Stimulated activated CD4-positive, alpha-beta T cell treated with anti-CD3 and anti-CD28 coated beads, Interleukin-1b, Interleukin-23, amount 100 ng/mL, for 48 hours (primary cell): ENCODE measurements around the gene LAMTOR5.
"Not testable (repeated sequence)": the region's sequence is repeated elsewhere in the genome, so short reads cannot be mapped to it uniquely, and the experiment has no call there.

ENCODE experiments used
- DNase-seq: peaks from one replicate; pipeline ENCODE4 v3.0.0-alpha.2; 2020

LAMTOR5 gene

DNA sequence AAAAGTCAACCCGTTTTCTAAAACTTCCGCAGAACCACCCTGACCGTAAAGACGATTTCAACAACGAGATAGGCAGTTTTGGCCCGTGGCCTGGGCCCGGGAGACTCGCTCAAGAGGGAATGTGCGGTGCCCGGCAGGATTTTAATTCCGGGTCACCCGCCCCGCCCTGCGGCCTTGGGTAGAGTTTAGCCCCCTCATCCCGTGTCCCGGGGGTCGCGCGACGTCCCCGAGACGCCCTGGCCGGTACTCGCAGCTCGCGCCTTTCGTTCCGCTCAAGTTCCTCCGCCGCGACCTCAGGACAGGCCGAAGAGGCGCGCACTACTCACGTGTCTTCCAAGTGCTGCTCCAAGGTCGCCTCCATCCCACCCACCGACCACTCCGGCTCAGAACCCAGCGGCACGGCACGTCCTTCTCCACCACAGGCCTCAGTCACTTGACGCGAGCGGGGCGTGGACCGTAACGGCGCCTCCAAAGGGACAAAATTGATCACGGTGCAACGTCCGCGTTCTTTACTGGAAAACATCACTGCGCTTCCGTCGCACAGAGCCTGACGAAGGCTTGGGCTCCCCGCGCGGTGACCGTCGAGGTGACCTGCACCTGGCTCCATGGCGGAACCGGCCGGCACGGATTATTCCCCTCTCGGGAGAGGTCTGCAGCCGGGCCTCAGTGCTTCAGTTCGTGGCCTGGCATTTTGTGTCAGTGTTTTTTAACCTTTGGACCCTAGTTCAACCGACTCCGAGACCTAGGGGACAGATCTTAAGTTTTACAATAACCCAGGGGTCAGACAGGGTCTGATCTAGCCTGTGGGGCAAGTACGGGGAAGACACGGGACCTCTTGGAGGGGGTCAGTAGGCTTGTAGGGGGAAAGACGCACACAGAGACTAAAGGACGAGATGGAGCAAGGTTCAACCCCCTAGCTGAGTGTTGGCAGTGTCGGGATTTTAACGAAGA lies at the start of gene LAMTOR5:
Gene LAMTOR5 (minus strand): TSS at position 435 of the 951 bp plus-strand sequence. CDS start 74 bp downstream, at position 361.
- peak; percentile 91 for DNase-seq

DNA sequence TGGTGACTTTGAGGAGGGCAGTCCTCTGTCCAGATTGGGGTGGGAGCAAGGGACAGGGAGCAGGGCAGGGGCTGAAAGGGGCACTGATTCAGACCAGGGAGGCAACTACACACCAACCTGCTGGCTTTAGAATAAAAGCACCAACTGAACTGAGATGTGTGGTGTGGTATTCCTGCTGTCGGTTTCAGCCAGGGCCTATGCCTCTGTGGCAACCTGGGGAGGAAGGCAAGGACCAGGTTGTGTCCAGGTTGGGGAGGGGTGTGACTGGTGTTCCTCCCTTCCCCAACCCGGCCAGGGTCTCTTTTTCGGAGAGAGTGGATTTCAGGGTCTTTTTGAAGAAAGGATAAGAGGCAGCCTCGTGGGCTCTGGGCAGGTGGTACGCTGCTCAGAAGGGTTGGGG lies 49.7 kb upstream of the LAMTOR5 start:
- no peak for DNase-seq

DNA sequence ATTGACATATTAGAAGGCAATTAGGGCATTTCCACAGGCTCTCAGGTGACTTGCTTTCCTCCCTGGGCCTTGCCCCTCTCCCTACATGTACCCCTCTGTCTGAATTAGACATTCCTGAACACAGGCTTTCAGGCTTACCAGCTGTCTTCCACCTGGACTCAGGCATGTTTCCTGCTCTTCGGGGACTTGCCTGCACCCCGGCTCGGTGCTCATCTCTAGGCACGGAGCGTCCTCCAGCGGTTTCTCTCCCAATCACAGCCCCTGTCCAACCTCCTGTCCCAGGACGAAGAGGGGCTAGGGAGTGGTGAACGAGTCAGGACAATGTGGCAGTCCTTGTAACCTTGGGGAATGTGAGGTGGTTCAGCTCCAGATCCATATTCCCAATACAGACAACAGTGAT lies 47.7 kb upstream of the LAMTOR5 start:
- DNase-seq, result no peak

DNA sequence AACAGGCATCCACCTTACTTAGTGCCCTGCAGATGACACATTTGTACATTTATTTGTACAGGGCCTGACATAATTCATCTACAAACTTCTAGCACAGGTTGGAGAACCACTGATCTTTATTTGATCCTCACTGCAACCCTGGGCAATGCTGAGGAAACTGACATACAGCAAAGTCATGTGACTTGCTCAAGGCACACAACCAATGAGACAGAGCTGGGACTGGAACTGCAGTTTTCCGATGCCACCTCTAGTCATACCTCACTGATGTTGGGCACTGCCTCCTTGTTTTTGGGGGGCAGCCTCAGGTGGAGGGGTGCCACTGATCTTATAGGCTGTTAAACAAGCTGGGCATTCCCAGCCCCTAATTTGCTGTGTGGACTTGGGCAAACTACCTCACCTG lies 46.8 kb upstream of the LAMTOR5 start:
- DNase-seq, result no peak

DNA sequence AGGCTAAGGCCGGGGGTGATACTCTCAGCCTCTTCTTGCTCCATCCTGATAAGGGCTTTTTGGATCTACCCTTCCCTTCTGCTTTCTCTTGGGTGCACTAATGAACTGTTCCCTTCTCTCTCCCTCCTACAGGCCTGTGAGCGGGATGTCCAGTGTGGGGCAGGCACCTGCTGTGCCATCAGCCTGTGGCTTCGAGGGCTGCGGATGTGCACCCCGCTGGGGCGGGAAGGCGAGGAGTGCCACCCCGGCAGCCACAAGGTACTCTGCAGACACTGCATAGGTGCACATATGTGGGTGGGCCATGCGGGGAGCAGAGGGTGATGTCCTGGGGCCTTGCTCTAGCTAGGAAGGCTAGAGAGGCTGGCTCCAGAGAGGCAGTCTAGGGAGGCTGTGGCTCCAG lies 46.3 kb upstream of the LAMTOR5 start:
- DNase-seq, result no peak

DNA sequence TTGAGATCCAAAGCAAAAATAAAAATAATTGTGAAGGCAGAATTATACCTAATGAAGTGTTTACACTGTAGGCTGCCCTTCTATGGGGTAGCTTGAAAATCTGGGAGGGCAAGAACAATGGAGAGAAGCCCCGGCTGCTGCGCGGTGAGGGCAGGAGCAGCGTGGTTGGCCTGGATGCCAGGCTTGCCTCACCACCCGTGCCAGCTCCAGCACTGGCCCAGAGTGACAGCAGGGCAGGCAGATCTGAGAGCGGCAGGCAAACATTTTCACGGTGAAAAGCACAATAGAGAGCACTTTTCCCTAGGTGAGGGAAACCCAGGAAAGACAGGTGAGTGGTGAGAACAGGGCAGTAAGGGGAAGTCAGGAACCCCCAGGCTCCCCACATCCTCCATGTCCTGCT lies 44.8 kb upstream of the LAMTOR5 start:
- DNase-seq, result no peak

DNA sequence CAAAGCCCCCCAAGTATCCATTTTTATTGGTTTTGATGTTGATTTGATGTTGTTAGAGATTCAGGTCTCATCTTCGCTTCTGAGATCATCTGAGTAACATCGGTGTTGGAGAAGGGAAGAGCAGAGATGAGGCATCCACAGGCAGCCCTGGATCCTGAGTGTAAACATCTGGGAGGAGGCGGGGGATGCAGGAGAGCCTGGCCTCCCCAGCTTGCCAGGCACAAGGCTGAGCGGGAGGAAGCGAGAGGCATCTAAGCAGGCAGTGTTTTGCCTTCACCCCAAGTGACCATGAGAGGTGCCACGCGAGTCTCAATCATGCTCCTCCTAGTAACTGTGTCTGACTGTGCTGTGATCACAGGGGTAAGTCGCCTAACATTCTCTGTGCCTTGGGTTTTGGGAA lies 43.4 kb upstream of the LAMTOR5 start, which contains the start of gene PROK1:
Gene PROK1 (plus strand): TSS at position 221 of the 400 bp plus-strand sequence. CDS start 68 bp downstream, at position 289.
- DNase-seq, result no peak

DNA sequence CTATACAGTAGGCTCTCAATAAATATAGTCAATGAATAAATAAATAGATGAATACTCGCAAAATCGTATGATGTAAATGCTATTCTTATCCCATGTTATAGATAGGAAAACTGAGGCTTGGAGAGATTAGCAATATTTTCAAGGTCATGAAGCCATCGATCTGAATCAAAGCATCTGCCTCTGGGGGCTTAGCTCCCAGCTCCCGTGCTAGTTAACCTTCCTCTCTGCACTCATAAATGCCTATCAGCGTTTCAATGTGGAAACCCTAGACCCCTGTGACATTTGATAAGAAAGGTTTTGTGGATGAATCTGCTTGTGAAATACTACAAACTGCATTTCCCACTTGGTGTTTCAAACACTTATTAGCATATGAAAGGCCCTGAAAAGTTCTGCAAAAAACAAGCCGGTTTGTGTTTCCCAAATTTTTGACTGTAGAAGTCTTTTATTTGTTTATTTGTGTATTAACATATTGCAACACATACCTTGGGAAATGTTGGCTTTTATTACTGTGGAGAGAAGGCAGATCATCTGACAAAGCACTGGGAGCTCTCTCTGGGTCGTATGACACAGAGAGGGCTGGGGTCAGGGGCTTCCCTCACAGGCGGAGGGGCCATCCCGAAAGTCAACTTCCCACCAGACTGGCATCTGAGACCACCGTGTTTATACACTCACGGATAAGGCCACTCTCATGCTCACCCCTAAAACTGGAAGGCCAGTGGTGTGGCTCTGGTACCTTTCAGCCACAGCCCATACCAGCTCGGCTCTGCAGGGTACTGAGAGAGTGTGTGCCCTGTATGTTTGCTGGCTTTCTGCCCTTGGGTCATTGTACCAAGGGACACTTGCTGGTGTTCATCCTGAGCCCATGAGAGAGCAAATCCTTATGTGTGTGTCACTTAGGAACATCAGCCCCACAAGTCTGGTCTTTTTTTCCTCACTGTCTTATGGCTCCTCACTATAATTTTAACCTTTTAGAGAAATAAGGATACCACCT lies 42.5 kb upstream of the LAMTOR5 start:
- DNase-seq, result no peak

DNA sequence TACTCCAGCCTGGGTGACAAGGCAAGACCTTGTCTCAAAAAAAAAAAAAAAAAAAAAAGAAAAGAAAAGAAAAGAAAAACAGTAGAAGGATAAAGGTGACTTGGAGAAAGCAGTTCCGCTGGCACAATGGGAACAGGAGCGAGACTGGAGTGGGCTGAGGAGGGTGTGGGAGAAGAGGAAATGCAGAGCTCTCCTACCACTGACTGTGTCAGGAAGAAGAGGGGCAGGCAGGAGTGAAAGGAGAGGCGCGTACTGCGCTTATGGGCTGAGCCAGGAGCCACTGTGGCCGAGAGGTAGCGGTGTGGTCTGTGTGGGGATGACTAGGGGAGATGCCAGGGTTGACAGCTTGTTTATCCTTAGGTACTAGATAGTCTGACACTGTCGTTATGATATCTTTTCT lies 37.1 kb upstream of the LAMTOR5 start:
- no peak for DNase-seq

DNA sequence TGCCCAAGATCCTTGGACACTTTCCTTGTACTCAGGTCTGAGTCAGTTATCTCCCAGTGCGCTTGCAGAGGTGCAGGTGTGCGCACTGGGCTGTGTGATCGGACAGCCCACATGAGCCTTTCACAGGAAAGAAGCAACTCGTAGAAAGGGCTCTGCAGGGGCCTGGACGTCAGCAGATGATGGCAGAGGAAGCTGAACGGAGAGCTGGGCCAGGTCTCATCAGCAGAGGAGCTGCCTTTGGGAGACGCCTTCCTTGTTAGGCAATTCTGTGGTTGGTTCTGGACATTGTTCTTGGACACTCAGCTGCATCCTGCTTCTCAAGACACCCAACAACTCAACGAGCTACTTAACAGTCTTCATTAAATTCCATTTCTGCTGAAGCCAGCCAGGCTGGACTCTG lies 36.0 kb upstream of the LAMTOR5 start:
- no peak for DNase-seq

DNA sequence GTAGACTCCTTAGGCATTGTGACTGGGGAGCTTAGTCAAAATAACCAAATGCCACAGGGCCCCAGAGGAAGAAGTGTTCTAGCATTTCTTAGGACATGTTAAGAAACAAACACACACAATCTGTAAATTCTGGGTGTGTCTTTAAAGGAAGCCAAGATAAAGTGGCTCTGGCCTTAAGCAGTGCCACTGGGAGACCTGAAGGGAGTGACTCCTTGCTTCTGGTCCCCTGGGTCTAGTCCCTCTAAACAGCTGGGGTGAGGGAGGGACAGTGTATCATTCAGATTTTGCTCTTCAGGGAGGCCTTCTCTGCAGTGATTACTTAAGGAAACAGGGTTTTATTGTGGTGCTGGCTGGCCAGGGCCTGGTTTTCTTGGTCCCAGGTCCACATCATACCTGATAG lies 34.4 kb upstream of the LAMTOR5 start:
- no peak for DNase-seq

DNA sequence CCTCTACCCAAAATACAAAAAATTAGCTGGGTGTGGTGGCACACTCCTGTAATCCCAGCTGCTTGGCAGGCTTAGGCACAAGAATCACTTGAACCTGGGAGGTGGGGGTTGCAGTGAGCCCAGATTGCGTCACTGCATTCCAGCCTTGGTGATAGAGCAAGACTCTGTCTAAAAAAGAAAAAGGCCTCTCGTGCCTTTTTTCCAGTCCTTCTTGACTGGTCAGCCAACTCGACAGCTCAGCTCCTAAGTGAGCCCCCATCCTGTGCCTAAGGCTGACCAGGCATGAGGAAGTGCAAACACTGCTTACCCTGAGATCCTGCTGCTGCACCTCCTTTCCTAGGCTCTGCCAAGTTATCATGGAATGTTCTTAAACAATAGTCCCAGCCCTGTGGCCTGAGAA lies 33.4 kb upstream of the LAMTOR5 start:
- DNase-seq, result no peak

DNA sequence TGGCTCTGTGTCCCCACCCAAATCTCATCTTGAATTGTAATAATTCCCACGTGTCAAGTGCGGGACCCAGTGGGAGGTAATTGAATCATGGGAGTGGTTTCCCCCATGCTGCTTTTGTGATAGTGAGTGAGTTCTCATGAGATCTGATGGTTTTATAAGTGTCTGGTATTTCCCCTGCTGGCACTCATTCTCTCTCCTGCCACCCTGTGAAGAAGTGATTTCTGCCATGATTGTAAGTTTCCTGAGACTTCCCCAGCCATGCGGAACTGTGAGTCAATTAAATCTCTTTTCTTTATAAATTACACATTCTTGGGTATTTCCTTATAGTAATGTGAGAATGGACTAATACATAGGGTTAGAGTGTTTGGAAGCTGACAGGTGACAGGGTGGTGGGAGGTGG lies 32.4 kb upstream of the LAMTOR5 start:
- DNase-seq, result not testable (repeated sequence)

DNA sequence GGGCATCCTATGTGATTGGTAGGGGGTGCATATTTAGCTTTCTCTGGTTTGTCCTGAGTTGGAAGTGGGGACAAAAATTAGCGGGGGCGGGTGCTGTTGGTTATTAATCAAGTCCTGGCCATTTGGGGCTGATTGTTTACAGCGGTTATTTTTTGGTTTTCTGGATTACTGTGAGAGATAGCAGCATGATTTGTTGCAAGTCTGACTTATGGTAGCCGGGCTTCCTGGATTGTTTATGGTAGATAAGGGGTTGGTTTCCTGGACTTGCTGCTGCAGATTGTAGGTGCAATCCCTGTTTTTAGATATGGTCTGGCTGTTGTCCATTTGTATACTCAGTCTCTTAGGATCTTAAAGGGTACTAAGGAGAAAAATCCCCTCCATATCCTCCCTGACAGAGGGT lies 31.4 kb upstream of the LAMTOR5 start:
- DNase-seq, result no peak

DNA sequence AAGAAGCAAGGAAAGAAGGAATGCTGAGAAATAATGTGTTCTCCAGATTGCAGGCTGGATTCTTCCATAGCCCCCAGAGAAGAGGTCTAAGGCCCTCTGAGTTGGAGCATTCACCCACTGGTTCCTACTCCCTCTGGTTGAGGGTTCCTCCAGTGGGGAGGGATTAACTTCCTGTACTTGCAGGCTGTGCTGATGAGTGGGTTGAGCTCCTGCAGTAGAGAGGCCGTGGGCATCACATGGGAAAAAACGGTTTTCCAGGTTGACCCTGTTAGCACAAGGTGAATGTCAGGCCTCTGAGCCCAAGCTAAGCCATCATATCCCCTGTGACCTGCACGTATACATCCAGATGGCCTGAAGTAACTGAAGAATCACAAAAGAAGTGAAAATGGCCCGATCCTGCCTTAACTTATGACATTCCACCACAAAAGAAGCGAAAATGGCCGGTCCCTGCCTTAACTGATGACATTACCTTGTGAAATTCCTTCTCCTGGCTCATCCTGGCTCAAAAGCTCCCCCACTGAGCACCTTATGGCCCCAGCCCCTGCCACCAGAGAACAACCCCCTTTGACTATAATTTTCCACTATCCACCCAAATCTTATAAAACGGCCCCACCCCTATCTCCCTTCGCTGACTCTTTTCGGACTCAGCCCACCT lies 30.3 kb upstream of the LAMTOR5 start:
- not testable (repeated sequence) for DNase-seq

DNA sequence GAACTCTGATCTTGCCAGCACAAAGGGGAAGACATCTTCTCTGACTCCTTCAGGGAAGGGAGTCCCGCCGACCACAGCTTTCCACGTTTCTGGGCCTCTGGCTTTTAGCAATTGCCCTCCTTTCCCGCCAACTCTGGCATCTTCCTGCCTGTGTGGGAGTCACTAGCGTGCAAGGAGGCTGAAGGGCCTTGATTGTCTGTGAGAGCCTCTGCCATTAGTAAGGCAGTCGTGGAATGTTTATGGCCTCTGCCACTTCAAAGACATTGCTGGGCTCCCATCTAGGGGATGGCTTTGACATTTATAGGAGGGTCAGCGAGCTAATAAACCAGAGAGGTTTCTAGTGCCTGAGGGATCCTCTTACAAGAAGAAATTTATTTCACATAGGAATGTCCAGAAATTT lies 29.1 kb upstream of the LAMTOR5 start:
- DNase-seq, result no peak

DNA sequence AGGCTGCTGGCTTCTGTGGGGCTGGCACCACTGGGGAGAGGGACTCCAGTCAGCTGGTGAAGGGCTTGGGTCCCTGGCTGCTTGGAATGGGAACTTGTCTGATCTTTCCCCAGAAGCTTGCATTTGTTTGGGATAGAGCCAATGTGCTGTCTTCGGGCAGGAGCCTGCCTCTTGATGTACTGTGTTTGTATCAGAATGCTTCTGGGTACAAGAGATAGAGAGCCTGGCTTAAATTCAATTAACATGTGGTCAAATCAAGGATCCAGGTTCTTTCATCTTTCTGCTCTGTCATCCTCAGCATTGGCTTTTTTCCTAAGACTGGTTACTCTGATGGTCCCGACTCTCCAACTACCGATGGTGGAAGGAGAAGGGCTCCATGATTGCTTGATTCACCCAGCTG lies 27.5 kb upstream of the LAMTOR5 start:
- no peak for DNase-seq

DNA sequence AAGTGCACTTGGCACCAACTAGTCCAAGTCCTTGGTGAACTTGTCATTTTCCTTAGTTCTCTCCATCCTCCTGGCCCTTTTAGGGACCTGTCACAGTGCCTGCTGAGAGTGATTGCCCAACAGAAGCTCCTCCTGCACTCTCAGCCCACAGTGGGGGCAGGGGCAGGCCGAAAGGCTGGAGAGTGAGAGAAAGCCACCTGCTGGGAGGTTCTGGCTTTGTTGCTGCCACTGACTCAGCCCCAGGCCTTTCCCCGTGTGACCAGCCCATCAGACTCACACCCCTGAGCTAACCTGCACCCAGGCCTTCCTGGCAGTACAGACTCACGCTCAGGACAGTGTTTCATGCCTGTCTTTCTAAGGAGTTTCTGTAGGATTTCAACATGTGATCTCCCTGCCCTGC lies 26.3 kb upstream of the LAMTOR5 start:
- DNase-seq, result no peak

DNA sequence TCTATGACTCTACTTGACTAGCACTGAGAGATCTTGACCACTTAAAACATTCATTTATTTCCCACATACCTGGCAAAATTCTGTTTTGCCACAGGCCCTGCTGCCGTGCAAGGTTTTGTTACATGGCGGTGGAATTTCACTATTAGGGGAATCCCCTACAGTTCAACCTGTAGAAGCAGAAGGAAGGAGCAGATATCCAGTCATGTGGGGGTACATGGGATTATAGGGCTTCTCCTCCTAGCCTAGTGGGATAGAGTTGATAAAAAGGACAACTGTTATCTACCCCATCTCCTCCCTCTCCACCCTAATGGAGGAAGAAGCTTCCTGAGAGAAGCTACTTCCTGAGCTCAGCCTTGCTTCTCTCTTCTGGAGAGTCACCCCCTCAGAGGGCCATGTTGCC lies 25.7 kb upstream of the LAMTOR5 start:
- no peak for DNase-seq

DNA sequence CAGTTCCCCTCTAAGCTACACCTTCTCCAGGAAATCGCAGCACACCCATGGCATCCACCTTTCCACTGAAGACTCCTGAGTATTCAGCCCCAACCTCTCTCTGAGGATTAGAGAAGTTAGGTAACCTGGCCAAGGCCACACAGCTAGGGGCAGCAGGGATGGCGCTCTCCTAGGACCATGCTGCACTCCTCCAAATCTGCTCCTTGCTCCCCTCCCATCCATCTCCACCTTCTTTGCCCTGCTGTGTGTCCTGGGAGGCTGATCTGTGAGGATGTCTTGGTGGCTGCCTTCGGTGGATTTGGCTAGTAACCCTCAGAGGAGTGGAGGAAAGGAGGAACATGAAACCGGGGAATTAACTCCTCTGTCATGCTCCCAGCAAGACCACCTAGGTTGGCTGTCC lies 23.4 kb upstream of the LAMTOR5 start:
- DNase-seq, result no peak

DNA sequence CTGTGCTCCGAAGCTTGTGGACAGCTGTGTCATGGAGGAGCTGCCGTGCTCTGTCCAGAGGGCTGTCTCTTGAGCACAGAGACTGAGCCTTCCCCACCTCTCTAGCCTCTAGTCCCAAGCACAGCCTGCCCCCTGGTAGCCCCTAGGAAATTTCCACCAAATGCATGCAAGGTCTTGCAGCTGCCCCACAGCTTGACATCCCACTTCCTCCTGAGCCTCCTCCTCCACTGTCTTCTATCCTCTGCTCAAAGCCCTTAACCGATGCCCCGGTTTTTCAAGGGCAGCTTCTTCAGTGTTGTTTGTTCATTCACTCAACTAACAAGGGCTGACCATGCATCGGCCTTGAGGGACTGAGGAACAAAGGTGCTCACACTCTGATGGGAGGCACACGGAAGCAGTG lies 22.9 kb upstream of the LAMTOR5 start:
- DNase-seq, result no peak

DNA sequence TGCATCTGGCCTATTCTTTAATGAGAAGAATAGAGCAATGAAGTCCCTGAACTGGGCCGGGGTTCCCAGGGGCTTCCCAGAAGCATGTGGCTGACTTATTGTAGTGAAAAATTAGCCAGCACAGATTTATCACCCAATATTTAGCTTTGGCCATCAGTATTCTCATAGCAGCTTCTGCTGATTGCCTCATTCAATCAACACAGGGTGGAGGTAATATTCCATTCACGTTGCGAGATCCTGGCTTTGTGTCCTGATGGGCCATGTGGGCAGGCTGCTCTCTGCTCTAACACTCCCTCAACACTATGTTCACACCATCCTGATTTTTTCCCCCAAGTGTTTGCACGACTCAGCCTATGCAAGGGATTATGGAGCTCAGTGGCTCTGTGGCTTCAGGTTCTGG lies 21.5 kb upstream of the LAMTOR5 start:
- no peak for DNase-seq

DNA sequence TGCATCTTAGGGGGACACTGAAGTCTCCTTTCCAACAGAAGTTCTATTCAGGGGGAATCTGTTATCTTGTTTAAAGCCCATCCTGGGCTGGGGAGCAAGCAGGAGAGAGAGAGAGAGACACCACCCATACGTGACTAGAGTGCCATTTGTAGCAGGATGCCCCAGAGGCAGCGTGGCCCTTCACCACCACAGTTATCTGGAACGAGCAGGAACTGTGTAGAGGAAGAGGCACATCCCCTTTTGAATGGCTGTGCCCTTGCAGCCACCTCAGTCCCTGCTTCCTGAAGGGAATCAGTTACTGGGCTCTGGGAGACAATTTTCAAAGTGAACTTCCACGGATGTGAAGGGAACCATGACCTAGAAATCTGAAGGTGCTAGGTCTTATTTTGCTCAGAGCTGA lies 19.4 kb upstream of the LAMTOR5 start:
- no peak for DNase-seq
